Neuron (in vitro differentiated cells): ENCODE data around the gene ARHGAP22.

Experiments used
- H2AFZ ChIP-seq: one replicate; pipeline ENCODE4 v1.6.1; 2013; ENCODE audit warnings: low read depth, mild to moderate bottlenecking, inconsistent platforms, low read length, moderate library complexity
- H3K27me3 ChIP-seq: one replicate; pipeline ENCODE4 v1.6.1; 2013; ENCODE audit warnings: low read length; ENCODE audit not compliant: insufficient read depth
- H3K36me3 ChIP-seq: one replicate; pipeline ENCODE4 v1.6.1; 2013; ENCODE audit warnings: low read length; ENCODE audit not compliant: insufficient read depth
- H3K4me1 ChIP-seq: one replicate; pipeline ENCODE4 v1.6.1; 2013; ENCODE audit warnings: low read length; ENCODE audit not compliant: insufficient read depth
- H3K4me3 ChIP-seq: 2 replicates; pipeline ENCODE4 v1.5.1; 2013; ENCODE audit warnings: mild to moderate bottlenecking, low read length, moderate library complexity
- H3K9me3 ChIP-seq: one replicate; pipeline ENCODE4 v1.6.1; 2013; ENCODE audit warnings: low read length

Gene ARHGAP22

DNA sequence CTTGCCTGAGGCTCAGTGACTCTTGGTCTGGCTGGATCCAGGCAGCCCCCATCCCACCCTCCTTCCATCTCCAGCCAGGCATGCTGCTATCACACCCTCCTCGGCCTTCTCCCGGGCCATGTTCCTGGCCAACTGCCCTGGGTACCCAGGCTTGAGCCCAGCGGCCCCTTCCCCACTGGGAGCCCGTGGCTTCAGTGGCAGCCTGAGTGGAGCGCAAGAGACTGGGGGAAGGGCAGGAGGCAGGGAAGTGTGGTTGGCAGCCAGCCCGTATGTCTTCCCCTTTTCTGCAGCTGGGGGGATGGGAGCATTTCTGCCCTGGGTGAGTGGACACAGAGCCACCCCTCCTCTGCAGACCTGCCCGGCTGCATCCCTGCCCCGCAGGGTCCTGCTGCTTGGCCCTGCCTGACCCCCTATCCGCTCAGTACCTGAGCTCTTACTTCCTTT, 148.5 kb downstream of the ARHGAP22 start:
- H3K4me3 ChIP-seq, result no peak overlapping the region
- no peaks in the 10 kb centered on the region for H3K9me3 ChIP-seq
- no peaks in the 10 kb centered on the region for H3K27me3 ChIP-seq
- no peaks in the 10 kb centered on the region for H3K36me3 ChIP-seq
- H2AFZ ChIP-seq, result no peak overlapping the region
- H3K4me1 ChIP-seq, result no peaks in the 10 kb centered on the region

- Histone ChIP-seq H3K9me3 (no peaks in the 10 kb centered on the region), H3K4me3 (no peak overlapping the region), H3K27me3 (no peaks in the 10 kb centered on the region)
Measured at GRCh38 chr10:48455392-48456151, 149.3 kb downstream of the ARHGAP22 start.

DNA sequence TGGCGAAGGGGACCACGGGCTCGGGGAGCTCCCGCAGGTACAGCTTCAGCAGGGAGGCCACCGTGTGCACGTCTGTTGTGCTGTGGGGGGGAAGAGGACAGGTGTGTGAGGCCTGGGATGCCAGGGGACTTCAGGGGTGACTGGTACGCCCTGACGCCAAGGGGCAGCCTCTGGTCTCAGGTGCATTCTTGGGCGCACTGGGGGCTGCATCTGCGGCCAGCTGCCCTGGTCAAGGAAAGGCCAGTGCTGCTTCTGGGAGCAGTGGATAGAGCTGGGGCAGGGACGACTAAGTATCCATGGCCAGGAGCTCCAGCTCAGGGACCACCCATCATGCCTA, 149.8 kb downstream of the ARHGAP22 start:
- no peaks in the 10 kb centered on the region for H3K27me3 ChIP-seq
- H3K9me3 ChIP-seq, result no peaks in the 10 kb centered on the region
- H3K4me3 ChIP-seq, result no peak overlapping the region
- H3K36me3 ChIP-seq, result no peaks in the 10 kb centered on the region
- H3K4me1 ChIP-seq, result no peaks in the 10 kb centered on the region
- no peak overlapping the region for H2AFZ ChIP-seq

More at GRCh38 chr10:48455392-48456151, 149.3 kb downstream of the ARHGAP22 start:
- no peak overlapping the region for H2AFZ ChIP-seq
- no peaks in the 10 kb centered on the region for H3K36me3 ChIP-seq
- H3K4me1 ChIP-seq, result no peaks in the 10 kb centered on the region

DNA sequence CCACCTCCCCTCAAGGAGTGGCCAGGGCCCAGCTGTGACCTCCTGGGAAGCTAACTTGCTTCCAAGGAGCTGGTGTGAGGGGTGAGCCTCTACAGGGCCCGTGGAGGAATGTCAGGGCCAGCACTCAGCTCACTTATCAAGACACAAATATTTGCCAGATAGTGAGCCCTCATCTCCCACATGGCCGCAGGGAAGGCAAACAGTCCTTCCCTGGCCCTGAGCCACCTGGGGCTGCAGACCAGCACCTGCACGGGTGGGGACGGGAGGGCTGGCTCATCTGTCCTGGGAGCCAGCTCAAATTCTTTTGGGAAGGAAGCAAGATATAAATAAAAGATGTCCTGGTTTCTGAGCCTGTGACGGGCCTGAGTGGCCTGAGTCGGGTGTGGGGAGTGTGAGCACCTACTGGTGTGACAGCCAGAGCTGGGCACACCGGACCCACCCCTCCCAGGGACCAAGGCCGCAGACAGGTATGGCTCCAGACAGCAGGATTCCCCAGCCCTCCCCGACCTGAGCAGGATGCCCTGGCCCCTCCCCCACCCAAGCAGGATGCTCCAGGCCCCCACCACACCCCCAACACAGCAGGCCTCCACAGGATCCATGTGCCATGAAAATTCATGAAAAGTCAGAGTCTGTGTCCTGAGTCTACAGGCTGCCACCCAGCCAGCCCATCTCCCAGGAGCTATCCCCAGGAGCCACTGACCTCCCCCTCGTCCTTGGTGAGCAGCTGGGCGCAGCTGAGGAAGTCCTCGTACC, 150.4 kb downstream of the ARHGAP22 start:
- Histone ChIP-seq H3K36me3 (no peaks in the 10 kb centered on the region), H3K4me1 (no peaks in the 10 kb centered on the region), H3K4me3 (no peak overlapping the region), H3K27me3 (no peaks in the 10 kb centered on the region), H2AFZ (no peak overlapping the region), H3K9me3 (no peaks in the 10 kb centered on the region)

DNA sequence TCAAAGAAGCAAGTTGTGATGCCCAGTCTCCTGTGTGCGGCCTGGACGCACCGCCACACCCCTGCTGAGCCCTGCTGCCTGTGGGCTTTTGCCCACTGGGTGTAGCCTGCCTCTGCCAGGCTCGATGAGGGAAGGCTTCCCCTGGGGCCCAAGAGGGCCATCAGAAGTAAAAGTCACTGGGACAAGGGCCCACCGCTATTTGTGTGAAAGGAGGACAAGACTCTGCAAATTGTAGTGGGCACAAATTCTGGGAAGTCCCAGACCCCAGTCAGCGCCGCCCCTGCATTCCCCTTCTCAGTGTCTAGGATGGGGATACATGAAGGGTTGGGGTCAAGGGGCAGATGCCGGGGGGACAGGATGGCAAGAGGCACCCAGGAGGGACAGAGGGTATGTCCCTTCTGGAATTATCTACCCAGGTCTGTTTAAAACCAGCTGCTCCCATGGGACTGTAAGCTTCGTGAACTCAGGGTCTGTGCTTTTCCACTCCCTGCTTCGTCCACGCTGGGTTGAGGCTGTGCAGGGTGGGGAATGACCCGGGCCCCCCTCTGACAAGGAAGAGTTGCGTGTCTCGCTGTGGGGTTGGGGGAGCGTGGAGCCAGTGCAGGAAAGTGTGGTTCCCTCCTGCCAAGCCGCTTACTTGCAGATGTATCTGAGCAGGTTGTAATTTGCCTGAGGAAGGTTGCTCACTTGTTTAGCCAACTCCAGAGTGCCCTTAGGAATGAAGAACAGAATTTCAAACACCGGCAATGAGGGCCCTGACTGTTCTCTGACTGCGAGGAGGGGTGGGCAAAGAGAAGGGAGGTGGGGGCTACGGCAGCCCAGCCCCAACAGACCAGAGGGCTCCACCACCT, 151.2 kb downstream of the ARHGAP22 start:
- Histone ChIP-seq H3K4me1 (no peaks in the 10 kb centered on the region), H3K4me3 (no peak overlapping the region), H3K36me3 (no peaks in the 10 kb centered on the region), H3K27me3 (no peaks in the 10 kb centered on the region), H2AFZ (no peak overlapping the region), H3K9me3 (no peaks in the 10 kb centered on the region)

GRCh38 chr10:48452879-48453412, 151.9 kb downstream of the ARHGAP22 start:
- H3K9me3 ChIP-seq, result no peaks in the 10 kb centered on the region
- no peak overlapping the region for H2AFZ ChIP-seq
- no peak overlapping the region for H3K4me3 ChIP-seq
- H3K27me3 ChIP-seq, result no peaks in the 10 kb centered on the region
- no peaks in the 10 kb centered on the region for H3K36me3 ChIP-seq
- no peaks in the 10 kb centered on the region for H3K4me1 ChIP-seq

GRCh38 chr10:48451969-48452878, 152.6 kb downstream of the ARHGAP22 start:
- no peaks in the 10 kb centered on the region for H3K36me3 ChIP-seq
- H3K4me3 ChIP-seq, result no peak overlapping the region
- H3K27me3 ChIP-seq, result no peaks in the 10 kb centered on the region
- H3K4me1 ChIP-seq, result no peaks in the 10 kb centered on the region
- H2AFZ ChIP-seq, result no peak overlapping the region
- no peaks in the 10 kb centered on the region for H3K9me3 ChIP-seq

DNA sequence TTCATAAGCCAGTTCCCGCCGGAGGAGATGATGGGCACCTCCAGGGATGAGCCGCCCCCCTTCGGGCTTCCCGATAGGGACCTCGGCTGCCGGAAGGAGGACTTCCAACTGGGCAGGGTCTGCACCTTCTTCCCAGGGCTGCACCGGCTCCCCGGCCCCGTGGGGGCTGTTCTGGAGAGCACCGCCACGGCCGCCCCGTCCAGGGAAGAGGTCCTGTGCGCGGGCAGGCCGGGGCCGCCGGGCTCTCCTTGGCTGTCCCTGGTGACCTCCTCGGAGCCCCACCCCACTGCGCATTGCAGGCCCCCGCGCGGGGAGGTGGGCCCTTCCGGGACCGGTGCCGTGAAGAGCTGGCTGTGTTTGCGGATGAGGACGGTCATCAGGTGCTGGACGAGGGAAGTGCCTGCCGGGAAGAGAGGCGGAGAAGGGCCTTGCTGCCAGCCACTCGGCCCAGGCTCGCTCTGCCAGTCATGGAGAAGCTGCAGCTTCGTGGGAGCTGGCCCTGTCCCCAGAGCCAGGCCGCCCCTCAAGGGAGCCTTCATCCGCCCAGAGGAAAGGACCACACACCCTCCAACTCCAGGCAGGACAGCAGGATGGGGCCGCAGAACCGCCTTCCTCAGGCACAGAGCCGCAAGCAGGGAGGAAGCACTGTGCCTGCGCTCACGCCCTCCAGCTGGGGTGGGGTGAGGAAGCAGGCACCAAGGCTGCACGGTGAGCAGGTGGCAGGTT, 154.0 kb downstream of the ARHGAP22 start:
- no peak overlapping the region for H3K4me3 ChIP-seq
- H3K4me1 ChIP-seq, result no peaks in the 10 kb centered on the region
- no peaks in the 10 kb centered on the region for H3K36me3 ChIP-seq
- H2AFZ ChIP-seq, result no peak overlapping the region
- no peaks in the 10 kb centered on the region for H3K27me3 ChIP-seq
- H3K9me3 ChIP-seq, result no peaks in the 10 kb centered on the region

DNA sequence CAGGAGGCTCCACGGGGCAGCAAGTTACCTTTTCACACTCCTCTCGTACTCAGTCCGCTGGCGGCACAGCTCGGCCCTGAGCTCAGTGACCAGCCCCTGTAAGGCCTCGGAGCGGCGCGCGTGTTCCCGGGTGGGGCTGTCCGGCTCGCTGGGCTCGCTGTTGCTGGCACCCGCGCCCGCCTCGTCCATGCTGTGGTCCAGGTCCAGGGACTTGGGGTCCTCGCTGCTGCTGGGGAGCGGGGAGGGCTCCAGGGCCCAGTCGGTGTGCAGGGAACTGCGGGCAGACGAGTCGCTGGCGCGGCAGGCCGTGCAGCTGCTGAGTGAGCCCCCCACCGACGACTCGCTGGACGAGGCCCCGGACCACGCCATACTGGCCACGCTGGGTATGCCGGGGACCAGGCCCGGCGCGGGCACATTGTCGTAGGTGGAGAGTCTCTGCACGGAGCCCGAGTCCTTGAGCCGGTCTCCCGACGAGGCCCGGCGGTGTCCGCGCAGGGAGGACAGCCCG, 154.6 kb downstream of the ARHGAP22 start:
- H3K4me1 ChIP-seq, result no peaks in the 10 kb centered on the region
- H3K4me3 ChIP-seq, result no peak overlapping the region

GRCh38 chr10:48449501-48450232, 155.2 kb downstream of the ARHGAP22 start:
- H2AFZ ChIP-seq, result no peak overlapping the region
- no peak overlapping the region for H3K4me3 ChIP-seq
- no peaks in the 10 kb centered on the region for H3K9me3 ChIP-seq
- H3K27me3 ChIP-seq, result no peaks in the 10 kb centered on the region
- H3K4me1 ChIP-seq, result no peaks in the 10 kb centered on the region
- no peaks in the 10 kb centered on the region for H3K36me3 ChIP-seq

More for the DNA sequence above, 154.6 kb downstream of the ARHGAP22 start:
- H3K9me3 ChIP-seq, result no peaks in the 10 kb centered on the region
- H3K36me3 ChIP-seq, result no peaks in the 10 kb centered on the region
- H2AFZ ChIP-seq, result no peak overlapping the region
- no peaks in the 10 kb centered on the region for H3K27me3 ChIP-seq

- H3K4me3 ChIP-seq, result no peak overlapping the region
- H3K36me3 ChIP-seq, result no peaks in the 10 kb centered on the region
- H3K4me1 ChIP-seq, result no peaks in the 10 kb centered on the region
- no peaks in the 10 kb centered on the region for H3K27me3 ChIP-seq
- H3K9me3 ChIP-seq, result no peaks in the 10 kb centered on the region
- H2AFZ ChIP-seq, result no peak overlapping the region
Measured at GRCh38 chr10:48448796-48449195, 156.1 kb downstream of the ARHGAP22 start.
